Measurements from ENCODE around the gene BAG5.
"Not testable (repeated sequence)": the region's sequence is repeated elsewhere in the genome, so short reads cannot be mapped to it uniquely, and the experiment has no call there.

BAG5 gene

DNA sequence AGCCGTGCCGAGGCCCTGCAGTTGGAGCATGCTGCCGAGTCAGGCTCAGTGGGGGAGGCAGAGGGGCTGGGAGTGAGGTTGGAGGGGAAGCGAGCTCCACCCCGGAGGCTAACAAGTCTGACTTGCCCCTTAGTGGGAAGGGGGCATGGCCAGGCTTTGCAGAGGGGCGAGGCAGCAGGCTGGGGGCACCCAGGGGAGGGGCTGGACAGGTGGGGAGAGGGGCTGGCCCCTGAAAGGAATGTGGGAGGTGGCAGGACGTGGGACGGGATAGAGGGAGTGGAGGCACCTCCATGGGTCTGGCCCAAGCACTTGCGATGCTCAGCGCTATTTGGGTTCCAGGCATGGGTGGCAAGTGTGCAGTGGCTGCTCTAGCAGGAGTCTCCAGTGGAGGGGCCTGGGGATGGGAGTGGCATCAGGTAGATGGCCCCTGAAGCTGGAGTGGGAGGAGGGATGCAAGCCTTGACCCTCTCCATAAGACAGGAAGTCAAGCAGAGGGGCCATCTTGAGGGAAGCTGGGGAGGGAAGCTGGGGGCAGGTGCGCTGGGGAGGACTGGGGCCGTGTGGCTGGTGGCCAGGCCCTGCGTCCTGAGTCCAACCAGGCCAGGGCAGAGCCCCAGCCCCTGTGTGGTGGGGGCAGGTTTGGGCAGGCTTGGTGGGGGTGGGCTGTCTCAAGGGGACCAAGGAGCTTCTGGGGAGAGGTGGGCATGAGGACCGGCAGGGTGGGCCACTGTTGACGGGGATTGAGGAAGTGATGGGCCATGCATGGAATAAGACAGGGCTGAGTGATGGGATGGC, 30.8 kb downstream of the BAG5 start:
- ATAC-seq (replicated peaks) (no peak), DNase-seq (no peak)
- Mint-ChIP-seq H3K4me1 (ENCODE audit: low read depth in 2 of 2) (peaks cover 13 to 30% of the 10 kb centered on the region in 2 donors), H3K27me3 (no peaks in the 10 kb centered on the region), H3K9me3 (no peaks in the 10 kb centered on the region), H3K36me3 (ENCODE audit: insufficient read depth) (peaks cover 32% of the 10 kb centered on the region), H3K27ac (peak overlapping the region; percentile 52 to 93), H3K4me3 (no peak overlapping the region)

DNA sequence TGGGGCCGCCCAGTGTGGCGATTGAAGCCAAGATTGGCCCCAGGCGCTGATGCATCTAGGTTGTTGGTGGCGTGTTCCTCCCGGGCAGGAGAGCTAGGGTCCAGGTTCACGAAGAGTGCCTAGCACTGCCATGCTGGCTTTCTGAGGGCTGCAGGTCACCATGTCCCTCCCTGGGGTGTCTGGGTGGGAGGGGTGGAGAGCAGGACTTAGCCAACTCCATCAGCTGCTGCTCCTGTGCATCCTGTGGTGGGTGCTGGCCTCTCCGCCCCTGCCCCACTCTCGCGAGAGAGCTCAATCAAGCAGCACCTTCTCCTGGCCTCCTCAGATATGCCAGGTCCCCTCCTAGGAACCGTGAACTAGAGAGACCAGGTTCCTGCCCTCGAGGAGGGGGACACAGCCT, 31.6 kb downstream of the BAG5 start:
- peaks cover 13 to 33% of the 10 kb centered on the region in 2 donors for H3K4me1 Mint-ChIP-seq (ENCODE audit: low read depth in 2 of 2)
- no peaks in the 10 kb centered on the region for H3K9me3 Mint-ChIP-seq
- DNase-seq = no peak
- H3K36me3 Mint-ChIP-seq (ENCODE audit: insufficient read depth) = peaks cover 29% of the 10 kb centered on the region
- ATAC-seq (replicated peaks) = no peak
- peak overlapping the region in 1 of 2 donors; percentile 93 for H3K27ac Mint-ChIP-seq
- H3K27me3 Mint-ChIP-seq = no peaks in the 10 kb centered on the region
- H3K4me3 Mint-ChIP-seq = peak overlapping the region in 1 of 2 donors; percentile 94

DNA sequence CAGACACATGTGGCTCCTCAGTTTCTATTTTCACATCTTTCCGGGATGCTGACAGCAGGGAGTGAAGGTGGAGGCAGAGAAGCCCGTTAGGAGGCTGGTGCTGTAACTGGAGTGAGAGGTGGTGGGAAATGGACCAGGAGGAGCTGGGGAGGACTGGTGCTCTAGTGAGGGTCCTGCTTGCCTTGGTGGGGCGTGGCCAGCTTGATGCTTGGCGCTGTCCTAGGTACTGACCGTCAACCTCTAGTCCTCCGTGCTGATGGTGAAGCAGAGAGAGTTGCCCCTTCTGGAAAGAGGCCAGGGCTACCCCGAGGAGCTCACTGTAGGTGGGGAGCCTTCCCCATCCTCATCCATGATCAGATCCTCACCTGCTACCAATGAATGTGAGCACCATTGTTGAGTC, 32.1 kb downstream of the BAG5 start:
- peaks cover 13 to 34% of the 10 kb centered on the region in 2 donors for H3K4me1 Mint-ChIP-seq (ENCODE audit: low read depth in 2 of 2)
- DNase-seq (no peak), ATAC-seq (replicated peaks) (no peak)
- peak overlapping the region; percentile 91 to 94 for H3K4me3 Mint-ChIP-seq
- H3K27me3 Mint-ChIP-seq = no peaks in the 10 kb centered on the region
- H3K9me3 Mint-ChIP-seq = no peaks in the 10 kb centered on the region
- H3K36me3 Mint-ChIP-seq (ENCODE audit: insufficient read depth) = peaks cover 29% of the 10 kb centered on the region
- peak overlapping the region in 1 of 2 donors; percentile 93 for H3K27ac Mint-ChIP-seq

DNA sequence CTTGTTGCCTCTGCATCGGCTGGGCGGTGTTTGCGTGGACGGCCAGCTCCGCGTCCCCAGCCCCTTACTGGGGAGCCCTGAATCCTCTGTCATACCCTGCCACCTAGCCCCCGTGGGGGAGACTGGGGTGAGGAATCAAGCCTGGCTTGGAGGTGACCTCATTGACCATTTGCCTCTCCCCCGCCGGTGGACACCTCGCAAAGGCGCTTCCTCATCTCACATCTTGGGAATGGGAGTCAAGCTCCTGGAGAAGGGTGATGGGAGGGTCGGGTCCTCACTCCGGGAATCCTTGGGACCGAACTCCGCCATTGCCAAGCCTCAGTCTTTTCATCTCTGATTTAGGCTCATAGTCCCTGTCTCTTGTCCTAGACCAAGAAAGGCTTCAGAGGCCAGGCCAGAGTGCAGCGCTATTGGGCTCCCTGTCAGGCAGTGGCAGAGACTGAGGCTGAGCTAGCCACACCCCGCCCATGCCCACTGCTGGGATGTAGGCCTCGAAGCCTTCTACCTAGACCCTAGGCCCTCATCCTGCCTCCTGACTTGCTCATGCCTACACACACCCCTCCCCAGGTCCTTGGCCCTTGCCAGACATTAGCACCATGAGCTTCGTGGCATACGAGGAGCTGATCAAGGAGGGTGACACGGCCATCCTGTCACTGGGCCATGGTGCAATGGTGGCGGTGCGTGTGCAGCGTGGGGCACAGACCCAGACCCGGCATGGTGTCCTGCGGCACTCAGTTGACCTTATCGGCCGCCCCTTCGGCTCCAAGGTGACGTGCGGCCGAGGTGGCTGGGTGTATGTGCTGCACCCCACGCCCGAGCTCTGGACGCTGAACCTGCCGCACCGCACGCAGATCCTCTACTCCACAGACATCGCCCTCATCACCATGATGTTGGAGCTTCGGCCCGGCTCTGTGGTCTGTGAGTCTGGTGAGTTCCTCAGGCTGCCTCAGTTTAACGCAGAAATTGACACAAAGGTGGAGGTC, 32.8 kb downstream of the BAG5 start:
- H3K27me3 Mint-ChIP-seq = no peaks in the 10 kb centered on the region
- H3K9me3 Mint-ChIP-seq = no peaks in the 10 kb centered on the region
- DNase-seq (peak in 1 of 3 experiments; percentile 19), ATAC-seq (replicated peaks) (no peak)
- peak overlapping the region; percentile 93 to 96 for H3K27ac Mint-ChIP-seq
- peaks cover 29% of the 10 kb centered on the region for H3K36me3 Mint-ChIP-seq (ENCODE audit: insufficient read depth)
- H3K4me3 Mint-ChIP-seq = peak overlapping the region; percentile 91 to 94
- H3K4me1 Mint-ChIP-seq (ENCODE audit: low read depth in 2 of 2) = peaks cover 13 to 34% of the 10 kb centered on the region in 2 donors

DNA sequence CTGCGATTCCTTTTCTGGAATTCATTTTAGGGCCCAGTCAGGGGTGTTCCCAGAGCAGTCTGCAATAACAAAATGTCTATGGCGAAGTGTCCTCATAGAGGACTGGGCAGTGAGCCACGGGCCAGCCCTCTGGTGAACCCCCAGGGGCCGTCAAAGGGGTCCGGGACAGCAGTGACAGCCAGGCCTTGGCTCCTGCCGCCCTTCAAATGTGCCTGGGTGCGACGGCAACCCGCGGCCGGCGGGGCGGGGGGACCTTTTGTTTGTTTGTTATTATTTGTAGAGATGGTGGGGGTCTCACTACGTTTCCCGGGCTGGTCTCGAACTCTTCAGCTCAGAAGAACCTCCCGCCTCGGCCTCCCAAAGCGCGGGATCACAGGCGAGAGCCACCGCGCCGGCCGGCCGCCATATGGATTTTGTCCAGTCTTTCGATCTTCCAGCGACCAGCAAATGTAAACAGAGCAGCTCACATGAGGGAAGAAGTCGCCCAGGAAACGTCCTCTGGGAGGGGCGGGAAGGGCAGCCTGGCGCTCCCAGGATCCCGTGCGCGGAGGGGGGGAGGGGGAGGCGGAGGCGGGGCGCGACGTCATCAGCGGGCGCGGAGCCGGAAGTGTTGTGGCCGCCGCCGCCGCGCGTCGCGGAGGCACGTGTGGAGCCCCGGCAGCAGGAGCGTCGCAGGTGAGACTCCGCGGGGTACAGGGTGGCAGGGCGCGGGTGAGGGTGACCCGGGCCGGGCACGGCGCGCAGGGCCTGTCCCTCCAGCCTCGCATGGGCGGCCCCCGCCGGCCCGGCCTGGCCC, 33.7 kb downstream of the BAG5 start, which contains the start of gene TRMT61A:
TSS of gene TRMT61A (plus strand) at position 610 of the 796 bp plus-strand sequence. CDS start 783 bp downstream, outside the sequence.
- H3K4me3 Mint-ChIP-seq = peak within 1 kb of the TSS; percentile 91 to 94
- H3K9me3 Mint-ChIP-seq = no peaks in the 10 kb centered on the region
- no peaks in the 10 kb centered on the region for H3K27me3 Mint-ChIP-seq
- peaks cover 13 to 34% of the 10 kb centered on the region in 2 donors for H3K4me1 Mint-ChIP-seq (ENCODE audit: low read depth in 2 of 2)
- peak; percentile 62 to 67 (median 63) for DNase-seq
- H3K36me3 Mint-ChIP-seq (ENCODE audit: insufficient read depth) = peaks cover 29% of the 10 kb centered on the region
- peak within 1 kb of the TSS; percentile 93 to 96 for H3K27ac Mint-ChIP-seq
- peak; percentile 95 for ATAC-seq (replicated peaks)

DNA sequence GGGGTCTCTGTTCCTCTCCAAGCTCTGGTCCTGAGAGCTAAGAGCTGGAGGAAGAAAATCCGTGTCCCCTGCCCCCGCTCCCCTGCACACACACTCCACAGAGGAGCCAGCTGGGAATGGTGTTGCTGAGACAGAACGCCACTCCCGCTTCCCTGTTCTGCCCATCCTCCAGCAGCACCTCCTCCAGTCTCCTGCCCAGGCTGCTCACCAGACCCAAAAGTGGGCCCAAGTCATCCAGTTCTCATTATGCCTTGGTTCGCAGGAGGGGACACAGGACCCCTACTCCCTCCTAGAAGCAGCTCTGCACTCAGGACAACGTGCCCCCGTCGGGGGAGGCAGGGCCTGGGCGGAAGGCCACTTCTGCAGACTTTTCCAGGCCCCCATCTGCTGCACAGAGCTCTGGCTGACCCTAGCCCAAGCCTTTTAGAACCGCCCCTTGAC, 34.3 kb downstream of the BAG5 start:
- H3K9me3 Mint-ChIP-seq = no peaks in the 10 kb centered on the region
- no peaks in the 10 kb centered on the region for H3K27me3 Mint-ChIP-seq
- H3K36me3 Mint-ChIP-seq (ENCODE audit: insufficient read depth) = peaks cover 29% of the 10 kb centered on the region
- H3K4me3 Mint-ChIP-seq = peak overlapping the region; percentile 91 to 94
- DNase-seq (no peak), ATAC-seq (replicated peaks) (no peak)
- peak overlapping the region; percentile 93 to 96 for H3K27ac Mint-ChIP-seq
- peaks cover 13 to 34% of the 10 kb centered on the region in 2 donors for H3K4me1 Mint-ChIP-seq (ENCODE audit: low read depth in 2 of 2)

DNA sequence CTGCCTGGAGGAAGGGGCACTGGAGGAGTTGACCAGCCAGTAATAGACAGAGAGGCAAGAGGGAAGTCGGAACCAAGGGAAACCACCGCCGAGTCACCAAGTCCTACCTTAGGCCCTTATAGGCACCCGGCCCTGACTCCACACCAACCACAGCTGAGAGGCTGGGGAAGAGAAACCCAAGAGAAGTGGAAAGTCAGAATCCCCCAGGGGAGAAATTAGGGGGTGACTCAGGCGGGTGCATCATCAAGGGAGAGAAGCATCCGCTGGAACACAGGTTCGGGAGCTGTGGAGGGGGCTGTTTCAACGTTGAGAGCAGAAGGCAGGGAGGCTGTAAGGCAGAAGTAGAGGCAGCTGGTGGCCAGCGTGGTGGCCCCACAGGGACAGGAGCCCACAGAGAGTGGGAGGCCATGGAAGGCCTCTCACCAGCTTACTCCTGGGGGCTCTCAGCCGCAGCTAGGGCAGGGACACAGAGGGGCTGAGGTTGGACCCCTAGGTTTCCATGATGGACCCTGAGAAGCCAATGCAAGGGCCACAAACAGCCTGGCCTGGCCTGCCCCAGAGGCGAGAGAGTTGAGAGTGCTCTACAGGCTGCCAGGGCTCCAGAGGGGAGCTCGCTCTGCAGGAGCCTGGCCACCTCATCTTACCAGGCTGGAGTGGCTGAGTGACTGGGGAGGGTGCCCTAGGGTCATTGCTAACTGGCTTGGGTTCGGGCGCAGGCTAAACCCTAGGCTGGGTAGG, 34.9 kb downstream of the BAG5 start:
- H3K4me3 Mint-ChIP-seq = peak overlapping the region; percentile 91 to 94
- no peaks in the 10 kb centered on the region for H3K9me3 Mint-ChIP-seq
- peaks cover 13 to 34% of the 10 kb centered on the region in 2 donors for H3K4me1 Mint-ChIP-seq (ENCODE audit: low read depth in 2 of 2)
- peak overlapping the region; percentile 66 to 96 for H3K27ac Mint-ChIP-seq
- ATAC-seq (replicated peaks) (no peak), DNase-seq (no peak)
- peaks cover 24% of the 10 kb centered on the region for H3K36me3 Mint-ChIP-seq (ENCODE audit: insufficient read depth)
- H3K27me3 Mint-ChIP-seq = no peaks in the 10 kb centered on the region

DNA sequence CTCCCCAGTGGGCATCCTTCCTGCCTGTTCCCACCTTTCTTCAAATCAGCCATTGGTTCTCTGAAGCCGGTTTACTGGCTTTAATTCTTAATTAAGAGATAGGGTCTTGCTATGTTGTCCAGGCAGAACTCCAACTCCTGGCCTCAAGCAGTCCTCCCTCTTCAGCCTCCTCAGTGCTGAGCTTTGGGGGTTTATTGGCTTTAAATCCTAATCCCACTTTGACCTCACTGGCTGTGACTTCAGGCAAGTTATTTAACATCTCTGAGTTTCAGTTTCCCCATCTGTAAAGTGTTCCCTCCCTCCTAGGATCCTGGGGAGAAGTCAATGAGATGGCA, 35.6 kb downstream of the BAG5 start:
- peaks cover 13 to 34% of the 10 kb centered on the region in 2 donors for H3K4me1 Mint-ChIP-seq (ENCODE audit: low read depth in 2 of 2)
- peak overlapping the region; percentile 91 to 94 for H3K4me3 Mint-ChIP-seq
- ATAC-seq (replicated peaks) (no peak), DNase-seq (no peak)
- no peaks in the 10 kb centered on the region for H3K27me3 Mint-ChIP-seq
- H3K9me3 Mint-ChIP-seq = no peaks in the 10 kb centered on the region
- peak overlapping the region; percentile 66 to 96 for H3K27ac Mint-ChIP-seq
- H3K36me3 Mint-ChIP-seq (ENCODE audit: insufficient read depth) = peaks cover 24% of the 10 kb centered on the region

DNA sequence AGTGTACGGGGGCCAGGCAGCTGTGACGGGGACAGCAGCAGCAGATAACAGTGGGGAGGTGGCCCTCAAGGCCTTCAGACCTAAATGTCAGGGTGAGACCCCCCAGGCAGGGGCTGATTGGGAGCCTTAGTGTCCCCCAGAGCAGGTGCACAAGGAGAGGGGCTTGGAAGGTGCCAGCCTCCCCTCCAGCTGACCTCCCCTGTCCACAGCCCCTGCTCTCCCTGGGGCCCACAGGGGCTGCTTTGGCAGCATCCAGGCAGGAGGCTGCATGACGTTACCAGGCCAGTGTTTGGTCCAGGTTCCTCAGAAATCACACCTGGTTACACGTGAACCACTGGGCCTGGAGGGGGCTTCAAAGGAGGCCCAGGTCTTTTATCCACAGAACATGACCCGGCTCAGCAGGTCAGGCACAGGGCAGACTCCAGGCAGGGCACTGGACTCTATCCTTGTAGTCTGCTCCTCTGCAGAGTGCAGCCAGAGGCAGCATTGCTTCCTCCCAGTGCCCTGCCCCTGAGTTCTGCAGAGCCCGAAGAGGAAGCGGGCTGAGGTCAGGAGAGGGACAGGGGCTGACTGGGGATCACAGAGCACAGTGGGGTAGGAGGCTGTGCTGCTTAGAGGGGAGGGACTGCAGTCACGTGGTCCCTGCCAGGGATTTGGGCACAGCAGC, 36.1 kb downstream of the BAG5 start:
- H3K27me3 Mint-ChIP-seq = no peaks in the 10 kb centered on the region
- DNase-seq = no peak
- peaks cover 10 to 31% of the 10 kb centered on the region in 2 donors for H3K4me1 Mint-ChIP-seq (ENCODE audit: low read depth in 2 of 2)
- H3K9me3 Mint-ChIP-seq = no peaks in the 10 kb centered on the region
- H3K4me3 Mint-ChIP-seq = no peak overlapping the region
- peaks cover 24% of the 10 kb centered on the region for H3K36me3 Mint-ChIP-seq (ENCODE audit: insufficient read depth)
- ATAC-seq (replicated peaks) = no peak
- H3K27ac Mint-ChIP-seq = no peak overlapping the region

DNA sequence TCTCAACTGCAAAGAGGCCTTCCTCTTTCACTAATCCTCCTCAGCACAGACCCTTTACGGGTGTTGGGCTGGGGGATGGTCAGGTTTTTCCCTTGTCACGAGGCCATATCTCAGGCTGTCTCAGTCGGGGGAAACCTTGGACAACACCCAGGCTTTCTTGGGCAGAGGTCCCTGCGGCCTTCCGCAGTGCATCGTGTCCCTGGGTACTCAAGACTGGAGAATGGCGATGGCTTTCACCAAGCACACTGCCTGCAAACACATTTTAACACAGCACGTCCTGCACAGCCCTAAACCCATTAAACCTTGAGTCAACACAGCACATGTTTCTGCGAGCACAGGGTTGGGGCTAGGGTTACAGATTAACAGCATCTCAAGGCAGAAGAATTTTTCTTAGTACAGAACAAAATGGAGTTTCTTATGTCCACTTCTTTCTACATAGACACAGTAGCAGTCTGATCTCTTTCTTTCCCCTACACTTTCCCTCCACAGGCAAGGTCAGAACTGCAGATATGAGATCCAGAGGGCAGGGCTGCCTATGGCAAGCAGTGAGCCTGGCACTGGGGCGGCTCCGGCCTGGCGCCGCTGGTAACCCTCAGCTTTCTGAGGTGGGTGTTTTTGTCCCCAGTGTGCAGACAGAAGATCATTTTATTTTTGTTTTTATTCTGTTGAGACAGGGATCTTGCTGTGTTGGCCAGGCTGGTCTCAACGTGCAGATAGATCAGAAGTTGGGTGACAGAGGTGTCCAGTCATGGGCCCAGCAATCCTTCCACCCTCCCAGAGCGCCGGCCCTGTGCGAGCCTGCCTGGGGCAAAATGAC, 36.8 kb downstream of the BAG5 start:
- ATAC-seq (replicated peaks); H3K27ac Mint-ChIP-seq; H3K4me3 Mint-ChIP-seq; H3K27me3 Mint-ChIP-seq; H3K9me3 Mint-ChIP-seq; DNase-seq: not testable (repeated sequence)
- H3K4me1 Mint-ChIP-seq (ENCODE audit: low read depth in 2 of 2) = peaks cover 4 to 27% of the 10 kb centered on the region in 2 donors
- peaks cover 24% of the 10 kb centered on the region for H3K36me3 Mint-ChIP-seq (ENCODE audit: insufficient read depth)

Measured in effector memory CD8-positive, alpha-beta T cell (primary cell).